MCF 10A (cell line): ENCODE results near the gene PCDHA2. TPM values are rescaled to one million over a fixed set of nuclear protein-coding genes. Genes with fewer than 3 reads are reported as not detected.
"Not testable (repeated sequence)": the region's sequence is repeated elsewhere in the genome, so short reads cannot be mapped to it uniquely, and the experiment has no call there.

Experiments used
- BruUV-seq: library from RNA; stranded (reverse); fragments of 400-500 nt; replicated peaks from 2 replicates; lab custom pipeline; 2021; lab: Mats Ljungman, UMichigan
- CTCF ChIA-PET: fragments of 300-600 bp; sonication (Branson Sonifier 250); formaldehyde crosslinking; extraction: SDS; loops from one replicate; lab custom pipeline; 2021; ENCODE audit warnings: antibody characterized with exemption, inconsistent platforms; lab: Yijun Ruan, JAX
- POLR2A ChIA-PET: fragments of 300-600, 350-650 bp; sonication (Branson Sonifier 250); formaldehyde crosslinking; extraction: SDS; loops from one replicate; lab custom pipeline; 2020; ENCODE audit warnings: antibody characterized with exemption, inconsistent platforms; lab: Yijun Ruan, JAX
- DNase-seq: peaks from one replicate; pipeline ENCODE4 v3.0.0-alpha.2; 2018; ENCODE audit not compliant: unreplicated experiment
- H3K27ac Mint-ChIP-seq: one replicate; pipeline ENCODE4 v1.8.0; 2022; ENCODE audit warnings: mild to moderate bottlenecking, low read depth, mixed read lengths; ENCODE audit not compliant: unreplicated experiment
- H3K27me3 Mint-ChIP-seq: one replicate; pipeline ENCODE4 v1.8.0; 2022; ENCODE audit warnings: mixed read lengths; ENCODE audit not compliant: insufficient read depth, unreplicated experiment
- H3K36me3 Mint-ChIP-seq: one replicate; pipeline ENCODE4 v1.8.0; 2022; ENCODE audit warnings: mild to moderate bottlenecking, moderate library complexity, mixed read lengths; ENCODE audit not compliant: insufficient read depth, unreplicated experiment
- H3K4me1 Mint-ChIP-seq: one replicate; pipeline ENCODE4 v1.8.0; 2022; ENCODE audit warnings: mixed read lengths; ENCODE audit not compliant: insufficient read depth, unreplicated experiment
- H3K4me3 Mint-ChIP-seq: one replicate; pipeline ENCODE4 v1.8.0; 2022; ENCODE audit warnings: mild to moderate bottlenecking, moderate library complexity, mixed read lengths; ENCODE audit not compliant: unreplicated experiment
- H3K9me3 Mint-ChIP-seq: one replicate; pipeline ENCODE4 v1.8.0; 2022; ENCODE audit warnings: mixed read lengths; ENCODE audit not compliant: unreplicated experiment
- CTCF ChIP-seq: fragments of 200-600 bp; IDR thresholded peaks from one replicate; pipeline ENCODE4 v1.8.0; 2022; ENCODE audit warnings: antibody characterized with exemption, mild to moderate bottlenecking; ENCODE audit not compliant: unreplicated experiment
- intact Hi-C: fragments of 100-400 bp; cut with micrococcal nuclease; formaldehyde crosslinking; loops from 2 replicates; pipeline ENCODE4 v1.14.1; 2022
- total RNA-seq: library from RNA; stranded (reverse); gene quantifications from 2 replicates; pipeline ENCODE4 v1.2.3, GENCODE V29; 2022

PCDHA2 gene
- total RNA-seq, 1 experiment from 2014 or later = not detected

DNA sequence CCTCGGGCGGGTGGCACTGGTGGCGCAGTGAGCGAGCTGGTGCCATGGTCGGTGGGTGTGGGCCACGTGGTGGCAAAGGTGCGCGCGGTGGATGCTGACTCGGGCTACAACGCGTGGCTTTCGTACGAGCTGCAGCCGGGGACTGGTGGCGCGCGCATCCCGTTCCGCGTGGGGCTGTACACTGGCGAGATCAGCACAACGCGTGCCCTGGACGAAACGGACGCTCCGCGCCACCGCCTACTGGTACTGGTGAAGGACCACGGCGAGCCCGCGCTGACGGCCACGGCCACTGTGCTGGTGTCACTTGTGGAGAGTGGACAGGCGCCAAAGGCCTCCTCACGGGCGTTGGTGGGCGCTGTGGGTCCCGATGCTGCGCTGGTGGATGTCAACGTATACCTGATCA is 14.2 kb downstream of the PCDHA2 start:
- no peak for TF ChIP-seq CTCF
- Mint-ChIP-seq H3K9me3 (peaks cover 11% of the 10 kb centered on the region), H3K4me1 (no peaks in the 10 kb centered on the region), H3K36me3 (no peaks in the 10 kb centered on the region), H3K27ac (no peak overlapping the region), H3K4me3 (no peak overlapping the region), H3K27me3 (no peaks in the 10 kb centered on the region)
- no TSS peak for BruUV-seq
- intact Hi-C loops = no loop called here
- ChIA-PET POLR2A (no interaction called here), CTCF (interaction anchor here (2.1 to 6.4 kb wide), 2 partner anchors 32 to 232 kb away, joined by 8 to 61 read pairs; no protein-coding TSS in a partner anchor)
- DNase-seq = no peak

DNA sequence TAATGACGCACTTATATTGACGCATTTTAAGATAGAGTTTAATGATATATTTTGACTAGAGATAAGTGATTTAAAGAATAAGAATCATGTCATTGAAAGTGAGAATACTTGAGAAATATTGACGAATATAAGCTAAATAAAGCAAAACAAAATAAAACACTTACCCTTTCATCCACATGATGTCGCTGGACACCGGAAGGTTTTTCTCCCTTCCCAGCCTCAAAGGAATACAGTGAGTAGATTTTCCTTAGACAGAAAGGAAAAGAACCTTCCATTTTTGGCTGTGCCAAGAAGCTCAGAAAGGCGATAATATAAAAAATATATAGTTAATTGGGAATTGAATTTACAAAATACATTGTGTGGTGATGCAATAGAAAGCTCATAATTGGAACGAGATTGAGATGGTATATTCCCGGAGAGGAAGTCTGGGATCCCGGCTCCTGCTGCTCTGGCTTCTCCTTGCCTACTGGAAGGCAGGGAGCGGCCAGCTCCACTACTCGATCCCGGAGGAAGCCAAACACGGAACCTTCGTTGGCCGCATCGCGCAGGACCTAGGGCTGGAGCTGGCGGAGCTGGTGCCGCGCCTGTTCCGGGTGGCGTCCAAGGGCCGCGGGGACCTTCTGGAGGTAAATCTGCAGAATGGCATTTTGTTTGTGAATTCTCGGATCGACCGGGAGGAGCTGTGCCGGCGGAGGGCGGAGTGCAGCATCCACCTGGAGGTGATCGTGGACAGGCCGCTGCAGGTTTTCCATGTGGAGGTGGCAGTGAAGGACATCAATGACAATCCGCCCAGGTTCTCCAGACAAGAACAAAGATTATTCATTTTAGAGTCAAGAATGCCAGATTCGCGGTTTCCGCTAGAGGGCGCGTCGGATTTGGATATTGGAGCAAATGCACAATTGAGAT is 27.0 kb downstream of the PCDHA2 start, which contains the start of gene PCDHA5:
Gene PCDHA5, plus strand, starts transcription at position 239 of the 906 bp plus-strand sequence.
- ChIA-PET CTCF (interaction anchor here (0.6 to 3.7 kb wide), 4 partner anchors 14 to 355 kb away, joined by 3 to 12 read pairs (median 5); partner anchors contain the start of gene PCDHA4), POLR2A (interaction anchor here (1.0 kb wide), 1 partner anchor 54 kb away, joined by 3 read pairs; no protein-coding TSS in a partner anchor)
- intact Hi-C loops = no loop called here
- peak; percentile 19 for TF ChIP-seq CTCF
- no peaks in the 10 kb centered on the region for H3K4me1 Mint-ChIP-seq
- peaks cover 5% of the 10 kb centered on the region for H3K36me3 Mint-ChIP-seq
- no peaks in the 10 kb centered on the region for H3K9me3 Mint-ChIP-seq
- H3K27me3 Mint-ChIP-seq = peaks cover 2% of the 10 kb centered on the region
- H3K27ac Mint-ChIP-seq = no peak within 1 kb of the TSS
- no peak within 1 kb of the TSS for H3K4me3 Mint-ChIP-seq
- peak; percentile 17 for DNase-seq
- BruUV-seq = no TSS peak

GRCh38 chr5:140822281-140822629 is 27.6 kb downstream of the PCDHA2 start:
- Mint-ChIP-seq H3K36me3 (peaks cover 5% of the 10 kb centered on the region), H3K27me3 (no peaks in the 10 kb centered on the region), H3K4me1 (no peaks in the 10 kb centered on the region), H3K4me3 (no peak overlapping the region), H3K9me3 (no peaks in the 10 kb centered on the region), H3K27ac (no peak overlapping the region)
- intact Hi-C loops = no loop called here
- POLR2A ChIA-PET = no interaction called here
- BruUV-seq = no TSS peak
- DNase-seq = no peak
- CTCF ChIA-PET = interaction anchor here (1.1 kb wide), 1 partner anchor 15 kb away, joined by 7 read pairs; the partner anchor contains the start of gene PCDHA4
- TF ChIP-seq CTCF = peak; percentile 1

- DNase-seq, H3K36me3 Mint-ChIP-seq, POLR2A ChIA-PET, H3K4me1 Mint-ChIP-seq, CTCF ChIA-PET, H3K27me3 Mint-ChIP-seq, H3K27ac Mint-ChIP-seq, H3K4me3 Mint-ChIP-seq, H3K9me3 Mint-ChIP-seq, intact Hi-C loops, BruUV-seq: not testable (repeated sequence)
Observed at GRCh38 chr5:140822969-140823368, 28.3 kb downstream of the PCDHA2 start.
